Inflammatory macrophage (primary cell): ENCODE data around the gene VWC2L.

ENCODE experiments used
- DNase-seq, 2 donors: peaks; one replicate each; pipeline ENCODE4 v3.0.0-alpha.2; 2020 to 2022

The VWC2L gene

GRCh38 chr2:214542866-214543265, 132.0 kb downstream of the VWC2L start:
- no peak for DNase-seq

- DNase-seq, result no peak
Measured at GRCh38 chr2:214543386-214543955, 132.6 kb downstream of the VWC2L start.

- DNase-seq, result no peak
Measured at GRCh38 chr2:214545898-214546542, 135.2 kb downstream of the VWC2L start.

GRCh38 chr2:214547931-214548330, 137.1 kb downstream of the VWC2L start:
- no peak for DNase-seq

- DNase-seq, result no peak
Measured at GRCh38 chr2:214549946-214550345, 139.1 kb downstream of the VWC2L start.

GRCh38 chr2:214550786-214551185, 139.9 kb downstream of the VWC2L start:
- DNase-seq, result peak; percentile 11 to 14

GRCh38 chr2:214557884-214558283, 147.0 kb downstream of the VWC2L start:
- no peak for DNase-seq

- no peak for DNase-seq
Measured at GRCh38 chr2:214558341-214558740, 147.5 kb downstream of the VWC2L start.

- DNase-seq, result peak; percentile 50 to 66
Measured at GRCh38 chr2:214560176-214560575, 149.3 kb downstream of the VWC2L start.

- no peak for DNase-seq
Measured at GRCh38 chr2:214560618-214561190, 149.8 kb downstream of the VWC2L start.

GRCh38 chr2:214565246-214565645, 154.4 kb downstream of the VWC2L start:
- DNase-seq, result no peak

- no peak for DNase-seq
Measured at GRCh38 chr2:214566457-214566856, 155.6 kb downstream of the VWC2L start.

- no peak for DNase-seq
Measured at GRCh38 chr2:214569419-214570035, 158.7 kb downstream of the VWC2L start.

- DNase-seq, result no peak
Measured at GRCh38 chr2:214574084-214574781, 163.4 kb downstream of the VWC2L start.

- no peak for DNase-seq
Measured at GRCh38 chr2:214575030-214575429, 164.2 kb downstream of the VWC2L start.

GRCh38 chr2:214575465-214575864, 164.6 kb downstream of the VWC2L start:
- no peak for DNase-seq

- DNase-seq, result no peak
Measured at GRCh38 chr2:214577769-214578168, 166.9 kb downstream of the VWC2L start.

- DNase-seq, result no peak
Measured at GRCh38 chr2:214578442-214578841, 167.6 kb downstream of the VWC2L start.

- no peak for DNase-seq
Measured at GRCh38 chr2:214579035-214579434, 168.2 kb downstream of the VWC2L start.

GRCh38 chr2:214587442-214587841, 176.6 kb downstream of the VWC2L start:
- DNase-seq, result no peak

GRCh38 chr2:214591366-214591765, 180.5 kb downstream of the VWC2L start:
- DNase-seq, result no peak

GRCh38 chr2:214592011-214592410, 181.2 kb downstream of the VWC2L start:
- no peak for DNase-seq

GRCh38 chr2:214593727-214594126, 182.9 kb downstream of the VWC2L start:
- DNase-seq, result no peak
